Measurements from ENCODE around the gene PHETA1.

Gene PHETA1

GRCh38 chr12:111319600-111320257 is 49.2 kb downstream of the PHETA1 start:
- DNase-seq: no peak

DNA sequence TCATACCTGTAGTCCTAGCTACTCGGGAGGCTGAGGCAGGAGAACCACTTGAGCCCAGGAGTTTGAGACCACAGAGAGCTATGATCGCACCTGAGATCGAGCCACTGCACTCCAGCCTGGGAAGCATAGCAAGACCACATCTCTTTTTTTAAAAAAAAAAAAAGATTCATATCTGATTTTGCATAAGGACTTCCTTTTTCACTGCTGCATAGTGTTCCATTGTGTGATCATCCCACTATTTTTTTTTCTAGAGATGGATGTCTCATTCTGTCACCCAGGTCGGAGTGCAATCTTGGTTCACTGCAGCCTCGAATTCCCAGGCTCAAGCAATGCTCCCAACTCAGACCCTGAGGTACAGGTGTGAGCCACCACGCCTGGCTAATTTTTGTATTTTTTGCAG is 50.4 kb downstream of the PHETA1 start:
- DNase-seq: no peak

DNA sequence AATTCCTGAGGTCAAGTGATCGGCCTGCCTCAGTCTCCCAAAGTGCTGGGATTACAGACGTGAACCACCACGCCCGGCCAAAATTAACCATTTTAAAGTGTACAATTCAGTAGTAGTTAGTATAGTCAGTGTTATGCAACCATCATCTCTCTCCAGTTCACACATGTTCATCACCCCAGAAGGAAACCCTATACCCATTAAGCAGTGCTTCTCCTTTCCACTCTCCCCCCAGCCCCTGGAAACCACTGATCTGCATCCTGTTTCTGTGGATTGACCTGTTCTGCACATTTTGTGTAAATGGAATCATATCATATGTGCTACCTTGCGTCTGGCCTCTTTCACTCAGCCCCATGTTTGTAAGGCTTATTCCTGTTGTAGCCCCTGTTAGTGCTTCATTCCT is 52.2 kb downstream of the PHETA1 start:
- DNase-seq: no peak

- no peak for DNase-seq
These were observed 53.8 kb downstream of the PHETA1 start for GRCh38 chr12:111314953-111315539.

DNA sequence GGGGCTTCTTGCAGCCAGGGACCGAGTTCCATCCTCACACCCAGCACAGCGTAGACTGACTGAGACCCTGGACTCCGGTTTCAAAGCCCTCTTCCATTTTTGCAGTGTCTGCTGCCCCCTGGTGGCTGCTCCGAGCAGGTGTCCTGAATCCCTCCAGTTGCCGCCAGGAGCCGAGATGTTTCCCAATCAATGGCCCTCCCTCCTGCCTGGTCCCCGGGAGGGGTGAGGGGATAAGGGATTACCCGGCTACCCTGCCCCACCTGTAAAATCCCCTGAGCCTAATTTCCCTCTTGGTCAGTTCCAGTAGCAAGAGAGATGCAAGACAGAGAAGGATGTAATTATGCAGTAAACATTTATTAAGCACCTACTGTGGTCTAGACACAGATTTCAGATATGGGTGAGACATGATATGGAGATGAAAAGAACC is 55.0 kb downstream of the PHETA1 start:
- peak; percentile 85 for DNase-seq

GRCh38 chr12:111312708-111313107 is 56.2 kb downstream of the PHETA1 start:
- no peak for DNase-seq

- no peak for DNase-seq
These were observed 56.9 kb downstream of the PHETA1 start for GRCh38 chr12:111312016-111312415.

- DNase-seq: no peak
These were observed 57.9 kb downstream of the PHETA1 start for GRCh38 chr12:111311011-111311410.

All from stimulated activated CD8-positive, alpha-beta memory T cell treated with anti-CD3 and anti-CD28 coated beads, Interleukin-4, amount 100 ng/mL, for 48 hours (primary cell).